ENCODE measurements around the gene RANBP9.

Gene RANBP9

GRCh38 chr6:13593103-13593502 lies 118.5 kb downstream of the RANBP9 start:
- DNase-seq = no peak

GRCh38 chr6:13591205-13591921 lies 120.3 kb downstream of the RANBP9 start:
- DNase-seq = no peak

GRCh38 chr6:13590574-13591153 lies 121.0 kb downstream of the RANBP9 start:
- no peak for DNase-seq

- DNase-seq = no peak
Observed at GRCh38 chr6:13589801-13590200, 121.8 kb downstream of the RANBP9 start.

GRCh38 chr6:13586603-13587542 lies 124.8 kb downstream of the RANBP9 start:
- DNase-seq = no peak

- DNase-seq = no peak
Observed at GRCh38 chr6:13581700-13582229, 129.9 kb downstream of the RANBP9 start.

- no peak for DNase-seq
Observed at GRCh38 chr6:13579911-13580310, 131.7 kb downstream of the RANBP9 start.

- no peak for DNase-seq
Observed at GRCh38 chr6:13577926-13578325, 133.7 kb downstream of the RANBP9 start.

GRCh38 chr6:13576017-13576416 lies 135.6 kb downstream of the RANBP9 start:
- no peak for DNase-seq

- DNase-seq = no peak
Observed at GRCh38 chr6:13575377-13575775, 136.3 kb downstream of the RANBP9 start.

GRCh38 chr6:13574571-13575376 lies 136.9 kb downstream of the RANBP9 start, which contains the start of gene SIRT5:
Gene SIRT5 (plus strand): TSS chr6:13574601. CDS start chr6:13584111, 9,510 bp downstream.
- peak; percentile 75 for DNase-seq

GRCh38 chr6:13574149-13574570 lies 137.5 kb downstream of the RANBP9 start:
- DNase-seq = peak; percentile 95

- no peak for DNase-seq
Observed at GRCh38 chr6:13573669-13574110, 137.9 kb downstream of the RANBP9 start.

- no peak for DNase-seq
Observed at GRCh38 chr6:13572951-13573654, 138.5 kb downstream of the RANBP9 start.

- DNase-seq = no peak
Observed at GRCh38 chr6:13572240-13572639, 139.4 kb downstream of the RANBP9 start.
